HG02759 (cell line): ENCODE results near the gene LRP5.

Source experiments
- ATAC-seq: cut with Tn5 transposase; IDR thresholded peaks from one replicate; pipeline ENCODE4 v1.9.1; 2021; ENCODE audit warnings: mild to moderate bottlenecking, moderate library complexity; ENCODE audit not compliant: unreplicated experiment

LRP5 gene

GRCh38 chr11:68498321-68498720 lies 185.9 kb downstream of the LRP5 start:
- ATAC-seq: no peak
